HUES64 (cell line): ENCODE results near the gene PLEK.

ENCODE experiments used
- H3K27ac ChIP-seq: 2 replicates; pipeline ENCODE4 v1.7.0; 2013; ENCODE audit warnings: low read depth, low read length, inconsistent platforms
- H3K27me3 ChIP-seq: 2 replicates; pipeline ENCODE4 v1.6.1; 2013; ENCODE audit warnings: mild to moderate bottlenecking, low read length; ENCODE audit not compliant: insufficient read depth
- H3K36me3 ChIP-seq: 2 replicates; pipeline ENCODE4 v1.6.1; 2013; ENCODE audit warnings: mild to moderate bottlenecking, low read length; ENCODE audit not compliant: insufficient read depth
- H3K4me1 ChIP-seq: 2 replicates; pipeline ENCODE4 v1.6.1; 2013; ENCODE audit warnings: mild to moderate bottlenecking, low read length, moderate library complexity; ENCODE audit not compliant: insufficient read depth
- H3K4me3 ChIP-seq: 2 replicates; pipeline ENCODE4 v1.5.1; 2013; ENCODE audit warnings: mild to moderate bottlenecking, low read length, moderate library complexity
- H3K9ac ChIP-seq: 2 replicates; pipeline ENCODE4 v1.6.1; 2013; ENCODE audit warnings: mild to moderate bottlenecking, low read depth, low read length
- H3K9me3 ChIP-seq: 2 replicates; pipeline ENCODE4 v1.6.1; 2013; ENCODE audit warnings: low read depth, low read length; ENCODE audit not compliant: insufficient read depth
- WGBS: fragments of 150-250, 120-280 bp; methylation state at CpG from one replicate; pipeline ENCODE4 v1.1.7; 2013; ENCODE audit warnings: missing lambda C conversion rate; 5-methylcytosine and 5-hydroxymethylcytosine counted together

The PLEK gene

GRCh38 chr2:68417926-68418325, 52.8 kb downstream of the PLEK start:
- no peaks in the 10 kb centered on the region for H3K36me3 ChIP-seq
- H3K27ac ChIP-seq: no peak overlapping the region
- H3K9ac ChIP-seq: no peak overlapping the region
- 0% methylated on average over 1 of the region's 1 CpG for WGBS
- no peaks in the 10 kb centered on the region for H3K27me3 ChIP-seq
- no peaks in the 10 kb centered on the region for H3K9me3 ChIP-seq
- peaks cover 13% of the 10 kb centered on the region; the same call in 1 of the 2 replicates for H3K4me1 ChIP-seq
- H3K4me3 ChIP-seq: no peak overlapping the region

GRCh38 chr2:68418419-68418818, 53.3 kb downstream of the PLEK start:
- Histone ChIP-seq H3K4me3 (no peak overlapping the region), H3K9me3 (no peaks in the 10 kb centered on the region), H3K27ac (no peak overlapping the region), H3K36me3 (no peaks in the 10 kb centered on the region), H3K4me1 (peaks cover 13% of the 10 kb centered on the region; the same call in 1 of the 2 replicates), H3K27me3 (no peaks in the 10 kb centered on the region), H3K9ac (no peak overlapping the region)
- WGBS: 78% methylated on average over 1 of the region's 1 CpG

- Histone ChIP-seq H3K9ac (no peak overlapping the region), H3K27me3 (no peaks in the 10 kb centered on the region), H3K4me3 (no peak overlapping the region), H3K36me3 (no peaks in the 10 kb centered on the region), H3K9me3 (no peaks in the 10 kb centered on the region), H3K27ac (no peak overlapping the region), H3K4me1 (peaks cover 13% of the 10 kb centered on the region; the same call in 1 of the 2 replicates)
- 63% methylated on average over 3 of the region's 3 CpGs for WGBS
These were observed 53.8 kb downstream of the PLEK start for GRCh38 chr2:68418855-68419254.

- no peak overlapping the region for H3K4me3 ChIP-seq
- no peaks in the 10 kb centered on the region for H3K36me3 ChIP-seq
- H3K27me3 ChIP-seq: no peaks in the 10 kb centered on the region
- H3K4me1 ChIP-seq: peaks cover 13% of the 10 kb centered on the region; the same call in 1 of the 2 replicates
- H3K9me3 ChIP-seq: no peaks in the 10 kb centered on the region
- H3K27ac ChIP-seq: no peak overlapping the region
- H3K9ac ChIP-seq: no peak overlapping the region
- WGBS: 83% methylated on average over 3 of the region's 3 CpGs
These were observed 55.3 kb downstream of the PLEK start for GRCh38 chr2:68420254-68420910.

- Histone ChIP-seq H3K27me3 (no peaks in the 10 kb centered on the region), H3K36me3 (no peaks in the 10 kb centered on the region), H3K4me1 (peaks cover 3% of the 10 kb centered on the region; the same call in 1 of the 2 replicates), H3K9me3 (no peaks in the 10 kb centered on the region), H3K9ac (no peak overlapping the region), H3K27ac (no peak overlapping the region), H3K4me3 (no peak overlapping the region)
- WGBS: 82% methylated on average over 2 of the region's 2 CpGs
These were observed 59.0 kb downstream of the PLEK start for GRCh38 chr2:68423966-68424650.

- WGBS: 88% methylated on average over 3 of the region's 3 CpGs
- Histone ChIP-seq H3K4me1 (no peaks in the 10 kb centered on the region), H3K27ac (no peak overlapping the region)
These were observed 60.4 kb downstream of the PLEK start for GRCh38 chr2:68425503-68425902.

GRCh38 chr2:68426446-68426845, 61.4 kb downstream of the PLEK start:
- H3K36me3 ChIP-seq: no peaks in the 10 kb centered on the region
- WGBS: 100% methylated on average over 1 of the region's 1 CpG
- H3K27me3 ChIP-seq: no peaks in the 10 kb centered on the region
- H3K4me3 ChIP-seq: no peak overlapping the region
- H3K9ac ChIP-seq: no peak overlapping the region
- no peak overlapping the region for H3K27ac ChIP-seq
- no peaks in the 10 kb centered on the region for H3K9me3 ChIP-seq
- H3K4me1 ChIP-seq: no peaks in the 10 kb centered on the region

More at GRCh38 chr2:68425503-68425902, 60.4 kb downstream of the PLEK start:
- Histone ChIP-seq H3K27me3 (no peaks in the 10 kb centered on the region), H3K9ac (no peak overlapping the region), H3K9me3 (no peaks in the 10 kb centered on the region), H3K36me3 (no peaks in the 10 kb centered on the region), H3K4me3 (no peak overlapping the region)

- Histone ChIP-seq H3K9ac (no peak overlapping the region), H3K36me3 (no peaks in the 10 kb centered on the region), H3K27me3 (no peaks in the 10 kb centered on the region), H3K4me3 (no peak overlapping the region), H3K4me1 (no peaks in the 10 kb centered on the region), H3K27ac (no peak overlapping the region), H3K9me3 (no peaks in the 10 kb centered on the region)
- WGBS: 96% methylated on average over 9 of the region's 10 CpGs
These were observed 61.9 kb downstream of the PLEK start for GRCh38 chr2:68426848-68427579.

- Histone ChIP-seq H3K4me1 (no peaks in the 10 kb centered on the region), H3K9ac (no peak overlapping the region), H3K4me3 (no peak overlapping the region), H3K36me3 (no peaks in the 10 kb centered on the region), H3K27ac (no peak overlapping the region), H3K9me3 (0 out of 2 replicates have a peak, but pooled peaks cover 2% of the 10 kb centered on the region), H3K27me3 (no peaks in the 10 kb centered on the region)
- 93% methylated on average over 2 of the region's 4 CpGs for WGBS
These were observed 63.0 kb downstream of the PLEK start for GRCh38 chr2:68428126-68428525.

- H3K27ac ChIP-seq: no peak overlapping the region
- H3K9me3 ChIP-seq: 0 out of 2 replicates have a peak, but pooled peaks cover 2% of the 10 kb centered on the region
- H3K4me3 ChIP-seq: no peak overlapping the region
- H3K27me3 ChIP-seq: no peaks in the 10 kb centered on the region
- WGBS: 96% methylated on average over 1 of the region's 1 CpG
- no peaks in the 10 kb centered on the region for H3K36me3 ChIP-seq
- H3K9ac ChIP-seq: no peak overlapping the region
- no peaks in the 10 kb centered on the region for H3K4me1 ChIP-seq
These were observed 63.7 kb downstream of the PLEK start for GRCh38 chr2:68428746-68429145.

GRCh38 chr2:68429311-68429826, 64.3 kb downstream of the PLEK start:
- H3K9me3 ChIP-seq: 0 out of 2 replicates have a peak, but pooled peaks cover 2% of the 10 kb centered on the region
- WGBS: 71% methylated on average over 6 of the region's 7 CpGs

More at GRCh38 chr2:68429311-68429826, 64.3 kb downstream of the PLEK start:
- H3K27me3 ChIP-seq: no peaks in the 10 kb centered on the region
- no peak overlapping the region for H3K4me3 ChIP-seq
- no peak overlapping the region for H3K27ac ChIP-seq
- no peaks in the 10 kb centered on the region for H3K4me1 ChIP-seq
- no peaks in the 10 kb centered on the region for H3K36me3 ChIP-seq
- no peak overlapping the region for H3K9ac ChIP-seq
